HepG2 (cell line): ENCODE results near the gene SLC25A17. TPM values are rescaled to one million over a fixed set of nuclear protein-coding genes. Genes with fewer than 3 reads are reported as not detected.

Source experiments
- ATM ChIP-seq: fragments of 450-650 bp; IDR thresholded peaks from 2 replicates; pipeline ENCODE4 v1.7.1; 2017; ENCODE audit warnings: mild to moderate bottlenecking, borderline replicate concordance
- GATAD2A ChIP-seq: IDR thresholded peaks from 2 replicates; pipeline ENCODE4 v1.6.1; 2016
- GTF3A ChIP-seq: sonication (generic); formaldehyde crosslinking; conservative IDR thresholded peaks from 2 replicates; pipeline ENCODE4 v1.4.0; 2020; ENCODE audit warnings: mild to moderate bottlenecking, missing genetic modification reagents
- HDAC2 ChIP-seq: sonication (generic); formaldehyde crosslinking; IDR thresholded peaks from 2 replicates; pipeline ENCODE4 v1.4.0; 2020; ENCODE audit warnings: missing genetic modification reagents
- IRF1 ChIP-seq: sonication (generic); formaldehyde crosslinking; IDR thresholded peaks from 2 replicates; pipeline ENCODE4 v1.4.0; 2020; ENCODE audit warnings: low read depth, mild to moderate bottlenecking, missing genetic modification reagents
- KLF9 ChIP-seq: IDR thresholded peaks from 2 replicates; pipeline ENCODE4 v1.6.1; 2016; ENCODE audit warnings: low read depth
- MAFF ChIP-seq: IDR thresholded peaks from 2 replicates; pipeline ENCODE4 v1.6.1; 2011; ENCODE audit warnings: low read depth, low read length, improper control_type of control experiment
- MEF2D ChIP-seq: sonication (generic); formaldehyde crosslinking; IDR thresholded peaks from 2 replicates; pipeline ENCODE4 v1.5.1; 2020; ENCODE audit warnings: mild to moderate bottlenecking, missing genetic modification reagents
- MIER2 ChIP-seq: IDR thresholded peaks from 2 replicates; pipeline ENCODE4 v1.6.1; 2016; ENCODE audit warnings: missing biosample characterization, missing genetic modification reagents
- NFIC ChIP-seq: IDR thresholded peaks from 2 replicates; pipeline ENCODE4 v1.6.1; 2012; ENCODE audit warnings: mild to moderate bottlenecking, low read length, inconsistent platforms
- RFX5 ChIP-seq: IDR thresholded peaks from 2 replicates; pipeline ENCODE4 v1.6.1; 2011; ENCODE audit warnings: low read depth, low read length, improper control_type of control experiment
- SALL2 ChIP-seq: sonication (generic); formaldehyde crosslinking; IDR thresholded peaks from 2 replicates; pipeline ENCODE4 v1.8.1; 2023; ENCODE audit warnings: mild to moderate bottlenecking, missing genetic modification reagents, inconsistent platforms
- SMC3 ChIP-seq: IDR thresholded peaks from 2 replicates; pipeline ENCODE4 v1.6.1; 2011; ENCODE audit warnings: low read length, improper control_type of control experiment
- SP2 ChIP-seq: sonication (generic); formaldehyde crosslinking; IDR thresholded peaks from 2 replicates; pipeline ENCODE4 v1.5.1; 2020; ENCODE audit warnings: mild to moderate bottlenecking, missing genetic modification reagents
- SP4 ChIP-seq: sonication (generic); formaldehyde crosslinking; IDR thresholded peaks from 2 replicates; pipeline ENCODE4 v1.8.1; 2023; ENCODE audit warnings: mild to moderate bottlenecking, missing genetic modification reagents
- TMF1 ChIP-seq: sonication (generic); formaldehyde crosslinking; IDR thresholded peaks from 2 replicates; pipeline ENCODE4 v1.8.1; 2022; ENCODE audit warnings: low read depth, missing genetic modification reagents
- YEATS4 ChIP-seq: sonication (generic); formaldehyde crosslinking; IDR thresholded peaks from 2 replicates; pipeline ENCODE4 v1.4.0; 2020; ENCODE audit warnings: missing genetic modification reagents, borderline replicate concordance
- ZBTB10 ChIP-seq: sonication (generic); formaldehyde crosslinking; IDR thresholded peaks from 2 replicates; pipeline ENCODE4 v1.4.0; 2020; ENCODE audit warnings: missing genetic modification reagents, borderline replicate concordance
- ZMYM2 ChIP-seq: sonication (generic); formaldehyde crosslinking; IDR thresholded peaks from 2 replicates; pipeline ENCODE4 v1.8.0; 2022; ENCODE audit warnings: mild to moderate bottlenecking, missing genetic modification reagents
- ZNF136 ChIP-seq: sonication (generic); formaldehyde crosslinking; IDR thresholded peaks from 2 replicates; pipeline ENCODE4 v1.8.1; 2022; ENCODE audit warnings: low read depth, mild to moderate bottlenecking, moderate library complexity, missing genetic modification reagents
- ZNF225 ChIP-seq: sonication (generic); formaldehyde crosslinking; IDR thresholded peaks from 2 replicates; pipeline ENCODE4 v1.4.0; 2020; ENCODE audit warnings: mild to moderate bottlenecking, missing genetic modification reagents
- ZNF281 ChIP-seq: sonication (generic); formaldehyde crosslinking; IDR thresholded peaks from 2 replicates; pipeline ENCODE4 v1.4.0; 2020; ENCODE audit warnings: missing genetic modification reagents, borderline replicate concordance
- ZNF30 ChIP-seq: sonication (generic); formaldehyde crosslinking; IDR thresholded peaks from 2 replicates; pipeline ENCODE4 v1.5.0; 2020; ENCODE audit warnings: mild to moderate bottlenecking, missing genetic modification reagents
- ZNF367 ChIP-seq: sonication (generic); formaldehyde crosslinking; IDR thresholded peaks from 2 replicates; pipeline ENCODE4 v1.4.0; 2020; ENCODE audit warnings: missing genetic modification reagents, borderline replicate concordance
- ZNF460 ChIP-seq: sonication (generic); formaldehyde crosslinking; IDR thresholded peaks from 2 replicates; pipeline ENCODE4 v1.5.1; 2020; ENCODE audit warnings: missing genetic modification reagents, mild to moderate bottlenecking, borderline replicate concordance
- ZNF792 ChIP-seq: IDR thresholded peaks from 2 replicates; pipeline ENCODE4 v1.6.1; 2016
- polyA plus RNA-seq, 8 experiments: library from polyadenylated mRNA; depleted of rRNA in 3 of 8; stranded (reverse) in 7 of 8; unstranded in 1 of 8; fragments of >200 nt; fragmentation: Illumina TruSeq in 4 of 8; extraction: Trizol in 4 of 8; gene quantifications; 2 replicates each; pipeline versions ENCODE4 v1.2.1 to v1.2.3, GENCODE V29; 2011 to 2016; ENCODE audit warnings: low read depth in 4 of 8, missing spikeins in 1 of 8, mixed read lengths in 1 of 8; ENCODE audit not compliant: insufficient read depth in 1 of 8
- total RNA-seq, 5 experiments: library from RNA; depleted of rRNA; stranded (reverse); fragments of >200 nt; fragmentation: Illumina TruSeq; extraction: Trizol; gene quantifications; 2 replicates each; pipeline ENCODE4 v1.2.3, GENCODE V29; 2016; ENCODE audit warnings: low read depth in 1 of 5

SLC25A17 gene
- total and polyA plus RNA-seq, 2 of the 13 experiments (the other 11 are each of a cell fraction or from before 2014, with no cell fraction given) = 15.7 to 27.9 TPM

GRCh38 chr22:40856513-40857308 lies 37.6 kb upstream of the SLC25A17 start, which contains the start of the genes ST13 and XPNPEP3 (continued):
- peak; percentile 41; the same call in 1 of the 2 replicates for TF ChIP-seq TMF1
- peak; percentile 44; the same call in 1 of the 2 replicates for TF ChIP-seq ZBTB10 (CRISPR knock-in tag)
- 0 out of 2 replicates have a peak, but pooled peaks have one; percentile 44 for TF ChIP-seq IRF1 (CRISPR knock-in tag)
- 0 out of 2 replicates have a peak, but pooled peaks have one; percentile 53 for TF ChIP-seq ZNF225 (CRISPR knock-in tag)
- TF ChIP-seq HDAC2 (CRISPR knock-in tag) = peak; percentile 64
- TF ChIP-seq SP2 = peak; percentile 82
- peak; percentile 79 for TF ChIP-seq SP4
- peak; percentile 87; the same call in 1 of the 2 replicates for TF ChIP-seq ZNF30 (CRISPR knock-in tag)
- TF ChIP-seq MIER2 (CRISPR knock-in tag) = peak; percentile 63; the same call in 1 of the 2 replicates
- peak; percentile 80; the same call in 1 of the 2 replicates for TF ChIP-seq MEF2D (CRISPR knock-in tag)
- no peak for TF ChIP-seq SMC3
- peak; percentile 93 for TF ChIP-seq YEATS4 (CRISPR knock-in tag)
- peak; percentile 64 for TF ChIP-seq GATAD2A (CRISPR knock-in tag)
- TF ChIP-seq ATM = no peak
- TF ChIP-seq ZNF281 = peak; percentile 26; the same call in 1 of the 2 replicates
- TF ChIP-seq ZNF460 = no peak
- no peak for TF ChIP-seq NFIC
- TF ChIP-seq ZNF136 (CRISPR knock-in tag) = peak; percentile 82; the same call in 1 of the 2 replicates
- TF ChIP-seq ZNF367 (CRISPR knock-in tag) = no peak
- peak; percentile 27; the same call in 1 of the 2 replicates for TF ChIP-seq ZNF792 (CRISPR knock-in tag)
- no peak for TF ChIP-seq MAFF
- peak; percentile 83; the same call in 1 of the 2 replicates for TF ChIP-seq GTF3A
- TF ChIP-seq ZMYM2 = no peak
- TF ChIP-seq RFX5 = peak; percentile 69; the same call in 1 of the 2 replicates
- TF ChIP-seq KLF9 (CRISPR knock-in tag) = peak; percentile 69
- 0 out of 2 replicates have a peak, but pooled peaks have one; percentile 43 for TF ChIP-seq SALL2
